CD4-positive, alpha-beta T cell treated with Interleukin-2 at 100 ng/mL for 4 hours (primary cell): Measurements from ENCODE around the gene FBXW9.
"Not testable (repeated sequence)": the region's sequence is repeated elsewhere in the genome, so short reads cannot be mapped to it uniquely, and the experiment has no call there.

Experiments
- DNase-seq: peaks from one replicate; pipeline ENCODE4 v3.0.0-alpha.2; 2020; ENCODE audit warnings: low spot score

FBXW9 gene

DNA sequence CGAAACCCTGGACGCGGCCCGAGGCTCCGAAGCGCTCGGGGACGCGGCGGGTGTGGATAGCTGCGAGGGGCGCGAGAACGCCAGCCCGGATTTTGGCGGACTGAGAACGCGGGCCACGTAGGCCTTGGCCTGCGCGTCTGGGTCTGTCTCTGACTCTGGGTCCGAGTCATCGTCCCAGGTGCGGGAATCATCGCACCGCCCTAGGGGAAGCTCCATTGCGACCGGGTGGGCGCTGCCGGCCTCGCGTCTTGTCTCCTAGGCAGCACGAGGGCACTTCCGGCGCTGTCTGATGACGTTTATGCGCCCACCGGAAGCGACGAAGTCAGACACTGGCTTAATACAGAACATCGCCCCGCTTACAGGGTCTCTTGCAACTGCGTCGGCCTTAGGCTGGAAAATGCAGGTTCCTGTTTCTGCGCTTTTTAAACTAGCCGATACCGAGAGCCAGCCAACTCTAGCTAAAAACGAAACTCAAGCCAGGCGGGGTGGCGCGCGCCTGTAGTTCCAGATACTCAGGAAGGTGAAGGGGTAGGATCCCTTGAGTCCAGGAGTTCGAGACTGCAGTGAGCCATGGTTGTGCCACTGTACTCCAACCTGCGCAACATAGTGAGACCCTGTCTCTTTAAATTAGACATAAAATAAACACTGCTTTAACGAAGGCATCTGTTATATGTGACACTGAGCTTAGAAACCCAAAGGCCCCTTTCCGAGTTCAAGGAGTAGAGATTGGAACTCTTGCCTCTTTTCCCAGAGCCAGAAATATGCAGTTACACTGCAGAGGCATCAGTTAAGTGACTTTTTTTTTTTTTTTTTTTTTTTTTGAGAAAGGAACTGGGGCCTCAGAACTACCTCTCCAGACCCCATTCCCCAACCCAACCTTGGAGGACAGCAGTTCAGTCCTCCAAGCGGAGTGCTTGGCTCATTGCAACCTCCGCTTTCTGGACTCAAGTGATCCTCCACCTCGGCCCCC lies at the start of gene FBXW9:
Gene FBXW9 (minus strand): TSS at position 266 of the 970 bp plus-strand sequence. CDS start 50 bp downstream, at position 216.
- peak; percentile 98 for DNase-seq

DNA sequence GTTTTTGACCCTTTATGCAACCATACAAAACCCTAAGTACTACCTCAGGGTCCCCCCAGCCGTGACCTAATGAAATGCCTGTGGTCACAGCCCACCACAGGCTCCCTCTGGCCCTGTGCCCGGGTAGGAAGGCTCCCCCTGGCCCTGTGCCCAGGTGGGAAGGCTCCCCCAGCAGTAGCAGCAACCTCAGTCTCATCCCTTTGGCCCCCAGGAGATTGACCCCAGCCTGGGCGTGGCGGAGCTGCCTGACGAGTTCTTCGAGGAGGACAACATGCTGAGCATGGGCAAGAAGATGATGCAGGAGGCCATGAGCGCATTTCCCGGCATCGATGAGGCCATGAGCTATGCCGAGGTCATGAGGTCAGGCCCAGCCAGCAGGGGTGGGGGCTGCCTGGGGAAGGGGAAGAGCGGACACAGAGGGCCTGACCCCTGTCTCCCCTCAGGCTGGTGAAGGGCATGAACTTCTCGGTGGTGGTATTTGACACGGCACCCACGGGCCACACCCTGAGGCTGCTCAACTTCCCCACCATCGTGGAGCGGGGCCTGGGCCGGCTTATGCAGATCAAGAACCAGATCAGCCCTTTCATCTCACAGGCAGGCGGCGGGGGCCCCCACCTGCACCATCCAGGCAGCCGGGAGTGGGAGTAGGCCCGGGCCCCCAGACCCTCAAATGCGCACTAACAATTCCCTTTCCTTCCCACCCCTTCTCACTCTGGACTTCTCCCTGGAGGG lies 48.9 kb upstream of the FBXW9 start:
- no peak for DNase-seq

DNA sequence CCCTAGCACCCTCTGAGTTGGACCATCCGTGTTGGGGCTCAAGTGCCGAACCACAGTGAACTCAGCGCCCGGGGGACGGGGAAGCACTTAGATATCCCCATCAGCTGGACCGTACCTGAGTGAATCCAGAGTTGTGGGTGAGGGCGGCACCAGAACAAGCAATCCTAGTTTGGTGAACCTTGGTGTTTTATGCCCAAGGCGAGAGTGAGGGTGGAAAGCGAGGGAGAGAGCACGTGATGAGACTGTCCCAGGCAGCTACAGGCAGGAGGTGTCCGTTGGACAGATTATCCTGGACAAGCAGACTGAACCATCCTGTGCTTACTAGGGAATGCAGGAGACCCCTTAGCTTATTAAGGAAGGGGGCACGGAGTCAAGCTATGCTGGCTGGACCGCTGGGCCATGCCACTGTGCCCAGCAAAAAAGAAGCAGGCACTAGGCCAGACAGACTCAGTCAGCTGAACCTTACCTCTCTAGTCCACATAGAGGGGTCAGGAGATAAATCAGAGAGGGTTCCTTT lies 41.5 kb upstream of the FBXW9 start:
- DNase-seq = no peak

DNA sequence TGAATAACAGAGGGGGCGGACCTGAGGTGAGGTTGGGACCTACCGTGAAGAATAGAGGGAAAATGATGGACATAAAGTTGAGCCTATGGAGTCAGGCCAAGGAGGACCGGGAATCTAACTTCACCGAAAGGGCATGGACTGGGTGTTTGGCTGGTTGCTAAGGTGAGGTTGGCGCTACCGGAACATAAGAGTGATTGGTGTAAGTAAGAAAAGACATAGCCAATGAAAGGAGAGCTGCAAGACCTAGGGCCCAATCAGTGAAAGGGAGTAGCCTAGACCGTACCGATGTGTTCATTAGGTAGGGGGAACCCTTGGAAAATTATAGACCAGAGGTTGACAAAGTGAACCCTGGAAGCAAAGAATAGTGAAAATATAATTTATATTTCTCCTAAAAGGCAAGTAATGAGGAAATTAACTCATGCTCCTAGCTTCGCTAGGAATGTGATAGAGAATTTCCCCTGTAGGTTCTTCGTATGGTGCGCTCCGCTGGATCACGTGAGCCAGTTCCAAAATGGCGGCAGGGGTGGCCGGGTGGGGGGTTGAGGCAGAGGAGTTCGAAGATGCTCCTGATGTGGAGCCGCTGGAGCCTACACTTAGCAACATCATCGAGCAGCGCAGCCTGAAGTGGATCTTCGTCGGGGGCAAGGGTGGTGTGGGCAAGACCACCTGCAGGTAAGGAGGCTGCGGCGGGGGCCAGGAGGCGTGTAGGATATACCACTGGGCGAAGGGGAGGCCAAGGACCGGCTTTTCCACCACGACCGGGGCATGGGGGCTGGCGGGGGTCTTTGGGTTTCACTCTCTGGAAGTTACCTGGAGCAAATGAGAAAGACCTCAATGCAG lies 40.8 kb upstream of the FBXW9 start, which contains the start of gene GET3:
Gene GET3 (plus strand): TSS at position 503 of the 840 bp plus-strand sequence. CDS start 9 bp downstream, at position 512.
- peak; percentile 89 for DNase-seq

DNA sequence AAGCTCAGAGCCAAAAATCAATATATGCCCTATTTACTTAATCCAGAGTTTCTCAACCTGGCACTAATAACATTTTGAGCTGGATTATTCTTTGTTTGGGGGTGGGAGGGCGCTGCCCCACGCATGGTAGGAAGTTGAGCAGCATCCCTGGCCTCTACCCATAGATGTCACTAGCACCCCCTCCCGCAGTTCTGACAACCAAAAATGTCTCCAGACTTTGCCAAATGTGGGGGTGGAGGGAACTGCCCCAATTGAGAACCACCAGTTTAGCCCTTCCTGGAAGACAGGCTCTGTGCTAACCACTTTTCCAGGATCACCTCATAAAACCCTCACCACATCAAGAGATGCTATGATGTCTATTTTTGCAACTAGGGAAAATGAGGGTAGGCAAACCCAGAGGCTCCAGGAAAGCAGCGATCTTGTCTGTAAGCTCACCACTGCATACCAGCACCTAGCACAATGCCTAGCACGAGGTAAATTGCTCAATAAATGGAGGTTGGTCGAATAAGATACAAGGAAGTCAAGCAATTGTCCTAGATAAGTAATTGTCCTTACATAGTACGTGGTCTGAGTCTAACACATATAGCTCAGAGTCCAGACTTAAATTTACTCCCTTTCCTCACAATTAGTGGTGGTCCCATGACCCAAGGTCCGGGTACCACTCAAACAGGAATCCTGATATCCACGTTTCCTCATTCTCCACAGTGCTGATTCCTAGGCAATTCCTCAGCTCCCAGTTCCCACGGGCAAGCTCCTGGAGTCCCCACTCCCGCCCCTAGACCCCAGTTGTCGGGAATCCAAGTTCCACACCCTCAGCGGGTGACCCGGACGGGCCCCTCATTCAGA lies 37.2 kb upstream of the FBXW9 start:
- peak; percentile 50 for DNase-seq

DNA sequence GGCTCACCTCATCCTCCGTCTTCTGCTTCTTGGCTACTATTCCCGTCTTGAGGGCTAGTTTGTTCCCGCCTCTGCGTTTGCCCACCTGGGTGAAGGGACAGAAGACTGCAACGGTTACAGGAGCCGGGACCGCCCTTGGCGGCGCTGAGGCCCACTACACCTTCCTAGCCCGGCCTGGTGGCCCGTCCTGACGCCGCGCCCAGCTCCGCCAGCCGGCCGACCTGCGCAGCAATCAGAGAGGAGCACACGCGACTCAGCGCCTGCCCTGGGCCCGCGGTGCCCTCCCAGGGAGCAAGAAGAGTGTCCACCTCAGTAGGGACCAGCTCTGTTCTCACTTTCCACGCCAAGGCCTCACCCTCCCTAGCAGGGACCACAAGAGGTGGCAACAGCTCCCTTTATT lies 34.9 kb upstream of the FBXW9 start:
- DNase-seq = no peak

DNA sequence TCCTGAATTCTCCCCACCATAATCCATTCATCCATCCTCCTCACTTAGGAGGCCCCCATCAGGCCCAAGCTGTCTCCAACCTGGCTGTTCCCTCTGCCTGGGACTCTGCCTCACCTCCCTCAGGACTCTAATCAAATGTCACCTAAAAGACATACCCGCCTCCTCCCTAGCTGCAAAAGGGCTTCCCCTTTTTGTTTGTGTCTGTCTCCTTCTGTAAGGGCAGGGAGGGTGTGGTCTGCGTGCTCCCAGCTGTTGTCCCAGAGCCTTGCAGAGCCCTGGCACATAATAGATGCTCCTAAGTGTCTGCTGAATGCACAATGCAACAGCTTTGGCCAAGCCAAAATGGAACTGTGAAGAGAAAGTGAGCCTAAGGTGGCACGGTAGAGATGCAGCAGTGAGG lies 33.6 kb upstream of the FBXW9 start:
- DNase-seq = no peak

DNA sequence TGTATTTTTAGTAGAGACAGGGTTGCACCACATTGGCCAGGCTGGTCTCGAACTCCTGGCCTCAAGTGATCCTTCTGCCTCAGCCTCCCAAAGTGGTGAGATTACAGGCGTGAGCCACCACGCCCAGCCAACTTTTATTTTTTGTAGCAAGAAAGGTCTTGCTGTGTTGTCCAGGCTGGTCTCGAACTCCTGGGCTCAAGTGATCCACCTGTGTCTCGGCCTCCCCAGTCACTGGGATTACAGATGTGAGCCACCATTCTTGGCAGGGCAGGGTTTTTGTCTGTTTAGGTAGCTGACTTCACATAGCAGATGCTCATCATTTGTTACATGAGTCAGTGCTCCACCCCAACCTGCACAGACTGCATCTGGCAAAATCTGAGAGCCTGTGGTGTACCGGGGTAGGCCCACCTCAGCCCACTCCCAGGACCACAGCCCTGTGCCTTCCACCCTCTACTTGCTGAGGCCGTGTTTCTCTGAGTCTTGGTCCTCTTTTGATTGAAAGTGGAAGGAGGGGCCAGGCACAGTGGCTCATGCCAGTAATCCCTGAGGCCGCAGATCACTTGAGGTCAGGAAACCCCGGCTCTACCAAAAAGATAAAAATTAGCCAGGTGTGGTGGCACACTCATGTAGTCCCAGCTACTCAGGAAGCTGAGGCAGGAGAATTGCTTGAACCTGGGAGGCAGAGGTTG lies 31.5 kb upstream of the FBXW9 start:
- no peak for DNase-seq

DNA sequence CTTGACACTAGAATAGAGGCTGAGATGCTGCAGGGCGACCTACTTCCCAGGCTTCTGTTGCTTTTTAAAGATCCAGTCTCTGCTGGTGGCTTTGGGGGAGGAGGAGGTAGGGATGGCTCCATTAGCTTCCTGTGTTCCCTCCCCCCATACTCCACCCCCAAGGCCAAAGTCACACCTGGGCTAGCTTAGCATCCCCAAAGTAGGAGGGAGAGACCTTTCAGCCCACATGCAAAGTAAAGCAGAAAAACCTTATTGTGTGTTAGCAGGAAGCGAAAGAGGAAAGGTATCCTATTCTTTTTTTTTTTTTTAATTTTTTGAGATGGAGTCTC lies 30.5 kb upstream of the FBXW9 start:
- DNase-seq = no peak

DNA sequence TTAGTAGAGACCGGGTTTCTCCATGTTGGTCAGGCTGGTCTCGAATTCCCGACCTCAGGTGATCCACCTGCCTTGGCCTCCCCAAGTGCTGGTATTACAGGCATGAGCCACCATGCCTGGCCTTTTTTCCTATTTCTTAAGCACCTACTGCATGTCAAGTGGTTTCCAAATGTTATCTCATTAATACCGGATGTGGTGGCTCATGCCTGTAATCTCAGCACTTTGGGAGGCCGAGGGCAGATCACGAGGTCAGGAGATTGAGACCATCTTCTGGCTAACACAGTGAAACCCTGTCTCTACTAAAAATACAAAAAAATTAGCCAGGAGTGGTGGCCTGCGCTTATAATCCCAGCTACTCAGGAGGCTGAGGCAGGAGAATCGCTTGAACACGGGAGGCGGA lies 29.2 kb upstream of the FBXW9 start:
- not testable (repeated sequence) for DNase-seq

DNA sequence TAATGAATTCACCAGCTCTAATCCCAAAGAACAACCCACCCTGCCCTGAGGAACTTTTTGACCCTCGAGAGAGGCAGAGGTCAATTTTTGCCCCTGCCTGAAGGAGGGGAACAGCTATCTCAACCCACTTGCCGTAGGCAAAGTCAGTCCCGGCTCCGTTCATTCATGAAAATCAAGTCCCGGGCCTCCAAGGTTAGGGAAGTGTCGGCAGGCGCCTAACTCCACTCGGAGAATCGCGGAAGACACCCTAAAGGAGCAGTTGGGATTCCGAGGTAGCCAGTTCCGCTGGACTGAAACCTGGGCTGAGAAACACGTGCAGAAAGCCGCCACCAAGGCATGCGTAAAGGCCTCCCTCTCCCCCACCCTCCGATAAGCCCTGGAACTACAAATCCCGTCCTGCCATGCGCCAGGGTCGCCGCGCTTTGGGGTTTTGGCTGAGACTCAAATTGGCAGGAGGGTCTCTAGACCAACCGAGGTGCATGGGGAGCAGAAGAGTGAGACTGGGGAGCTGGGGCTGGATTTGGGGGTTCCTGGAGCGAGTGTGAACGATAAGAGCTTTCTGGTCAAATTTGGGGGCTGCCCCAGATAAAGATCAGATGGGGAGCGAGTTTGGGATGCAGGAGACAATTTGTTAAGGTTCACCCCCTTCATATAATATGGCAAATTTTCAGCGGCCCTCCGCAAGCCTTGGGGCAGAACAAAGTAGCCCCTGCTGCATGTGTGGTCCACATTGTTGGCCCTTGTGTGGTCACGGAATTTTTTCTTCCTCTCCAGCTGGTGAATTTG lies 27.4 kb upstream of the FBXW9 start, which contains the start of gene TNPO2:
Gene TNPO2 (minus strand): TSS at position 292 of the 786 bp plus-strand sequence. CDS start 2,955 bp downstream, outside the sequence.
- DNase-seq = peak; percentile 61

DNA sequence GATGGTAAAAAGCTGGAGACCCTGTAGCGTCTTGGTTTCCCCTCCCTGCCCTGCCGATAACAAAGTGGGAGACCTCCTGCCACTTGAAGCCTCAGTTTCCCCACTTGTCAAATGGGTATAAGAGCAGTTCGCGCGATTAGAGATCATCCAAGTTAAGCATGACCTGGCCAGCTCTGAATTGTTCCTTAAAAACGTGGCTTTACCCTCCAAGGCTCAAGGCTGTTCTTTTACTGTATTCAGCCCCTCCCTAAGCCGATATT lies 26.9 kb upstream of the FBXW9 start:
- DNase-seq = no peak

DNA sequence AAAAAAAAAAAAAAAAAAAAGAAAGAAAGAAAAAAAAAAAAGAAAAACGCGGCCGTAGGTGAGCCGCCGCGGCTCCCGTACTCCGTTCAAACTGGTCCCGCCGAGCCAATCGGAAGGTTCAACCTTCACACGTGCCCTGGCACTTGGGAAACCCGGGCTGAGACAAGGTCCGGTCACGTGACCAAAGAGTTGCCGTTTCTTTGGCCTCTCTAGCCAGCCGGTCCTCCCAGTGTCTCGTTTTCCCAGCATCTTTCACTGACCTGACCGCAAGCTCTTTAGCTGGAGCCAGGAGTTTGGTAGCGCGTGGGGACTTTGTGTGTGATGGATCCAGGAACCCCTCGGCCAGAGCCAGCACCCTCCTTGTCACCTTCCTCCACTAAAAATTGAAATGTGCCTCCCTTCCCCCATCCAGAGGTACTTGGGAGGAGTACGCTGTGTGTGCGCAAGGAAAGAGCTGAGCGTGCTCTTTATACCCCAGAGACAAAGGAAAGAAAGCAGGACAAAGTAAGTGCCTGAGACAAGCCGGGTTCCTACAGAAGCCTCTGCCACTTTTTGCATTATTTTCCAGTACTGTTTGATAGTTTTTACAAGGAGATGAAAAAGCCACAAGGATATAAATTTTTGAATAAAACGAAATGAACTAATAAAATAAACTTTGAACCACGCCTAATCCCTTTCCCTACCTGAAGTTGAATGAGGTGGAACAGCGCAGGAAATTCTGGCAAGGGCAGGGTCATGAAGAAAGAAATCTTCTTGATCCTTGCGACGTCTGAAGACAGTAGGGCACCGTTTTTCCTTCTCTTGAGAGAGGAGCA lies 26.3 kb upstream of the FBXW9 start:
- peak; percentile 97 for DNase-seq

DNA sequence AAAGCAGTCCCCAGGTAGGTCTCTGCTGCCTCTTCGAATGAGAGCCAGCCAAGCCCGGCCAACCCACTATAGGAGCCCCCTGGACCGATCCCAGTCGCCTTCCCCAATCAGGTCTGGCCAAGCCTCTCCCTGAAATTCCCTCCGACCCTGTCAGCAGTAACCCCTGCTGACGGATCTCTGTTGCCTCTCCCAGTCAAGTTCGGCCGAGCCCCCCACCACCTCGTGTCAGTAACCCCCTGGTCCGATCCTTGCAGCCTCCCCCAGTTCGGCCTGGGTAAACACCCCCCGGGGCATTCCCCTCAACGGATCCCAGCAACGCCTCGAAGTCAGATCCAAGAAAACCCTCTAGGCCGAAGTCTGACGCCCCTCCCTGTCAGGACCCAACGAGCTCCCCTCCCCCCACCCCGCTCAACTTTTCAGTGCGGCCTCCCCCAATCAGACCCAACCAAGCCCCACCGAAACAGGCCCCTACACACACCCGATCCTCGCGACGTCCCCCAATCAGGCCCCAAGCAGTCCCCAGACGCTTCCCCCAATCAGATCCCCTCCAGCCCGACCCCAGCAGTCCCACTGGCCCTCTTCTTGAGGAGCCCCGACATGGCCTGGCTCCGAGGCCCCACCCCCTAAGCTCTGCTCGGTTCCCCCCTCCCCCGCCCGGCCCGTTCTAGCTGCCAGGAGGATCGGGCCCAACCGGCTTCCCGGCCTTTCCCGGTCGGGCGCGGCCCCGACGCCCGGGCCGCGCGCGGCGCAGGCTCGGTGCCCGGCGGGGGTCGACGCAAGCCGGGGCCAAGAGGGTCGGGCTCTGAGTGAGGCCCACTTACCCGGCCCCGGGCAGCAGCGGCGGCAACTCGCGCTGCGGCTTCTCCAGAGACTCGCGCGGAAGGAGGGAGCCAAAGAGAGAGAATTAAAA lies 25.5 kb upstream of the FBXW9 start:
- peak; percentile 37 for DNase-seq

DNA sequence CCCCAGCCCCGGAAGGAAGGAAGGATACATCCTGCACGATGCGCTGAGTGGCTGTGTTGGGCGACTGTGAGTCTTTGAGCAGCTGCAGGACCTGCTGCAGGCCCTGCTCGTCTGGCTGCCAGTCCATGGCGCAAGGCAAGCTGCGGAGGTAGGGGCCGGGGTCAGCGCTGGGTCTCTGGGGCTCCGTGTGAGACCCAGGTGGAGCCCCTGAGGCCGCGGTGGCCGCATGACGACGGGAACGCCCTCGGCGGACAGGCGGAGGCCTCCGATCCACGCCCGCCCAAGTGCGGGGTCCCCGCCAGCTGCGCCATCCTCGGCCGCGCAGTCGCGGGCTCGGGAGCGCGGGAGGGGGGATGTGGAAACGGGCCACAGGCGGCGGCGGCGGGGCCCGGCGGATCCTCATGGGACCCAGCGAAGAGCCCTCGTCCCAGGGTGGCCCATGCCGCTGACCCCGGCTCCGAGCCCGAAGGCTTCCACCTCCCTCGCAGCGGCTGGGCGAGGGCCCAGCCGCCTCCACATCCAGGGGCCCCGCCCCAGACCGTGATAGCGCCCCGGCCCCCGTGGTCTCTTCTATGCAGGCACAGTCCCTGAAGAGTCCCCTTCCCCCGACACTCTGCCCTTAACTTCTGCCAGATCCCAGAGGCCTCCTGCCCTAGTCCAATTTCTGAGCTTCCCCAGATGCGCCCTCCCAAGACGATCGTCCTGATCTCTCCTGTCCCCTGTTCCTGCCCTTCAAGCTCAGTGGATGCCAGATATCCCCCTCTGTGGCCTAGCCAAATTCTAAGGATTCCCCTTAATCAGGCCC lies 24.6 kb upstream of the FBXW9 start:
- no peak for DNase-seq

DNA sequence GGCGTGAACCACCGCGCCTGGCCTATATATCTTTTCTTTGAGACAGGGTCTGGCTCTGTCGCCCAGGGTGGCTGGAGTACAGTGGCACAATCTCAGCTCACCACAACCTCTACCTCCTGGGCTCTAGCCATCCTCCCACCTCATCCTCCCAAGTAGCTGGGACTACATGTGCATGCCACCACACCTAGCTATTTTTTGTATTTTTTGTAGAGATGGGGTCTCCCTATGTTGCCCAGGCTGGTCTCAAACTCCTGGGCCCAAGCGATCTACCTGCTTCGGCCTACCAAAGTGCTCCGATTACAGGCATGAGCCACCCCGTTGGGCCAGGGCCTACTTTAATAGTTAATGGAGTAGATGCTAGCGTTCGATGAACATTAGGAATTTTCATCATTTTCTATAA lies 23.9 kb upstream of the FBXW9 start:
- DNase-seq = no peak

DNA sequence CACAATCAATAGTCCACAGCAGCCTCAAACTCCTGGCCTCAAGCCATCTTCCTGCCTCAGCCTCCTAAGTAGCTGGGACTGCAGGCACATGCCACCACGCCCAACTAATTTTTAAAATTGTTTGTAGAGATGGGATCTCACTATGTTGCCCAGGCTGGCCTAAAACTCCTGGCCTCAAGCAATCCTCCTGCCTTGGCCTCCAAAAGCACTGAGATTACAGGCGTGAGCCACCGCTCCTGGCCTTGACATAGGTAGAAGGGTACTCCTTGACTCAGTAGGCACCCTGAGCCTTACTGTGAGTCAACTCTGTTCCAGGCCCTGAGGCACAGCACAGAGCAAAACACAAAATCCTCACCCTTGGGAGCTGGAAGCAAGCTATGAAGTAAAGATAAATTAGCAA lies 19.5 kb upstream of the FBXW9 start:
- no peak for DNase-seq
